Measurements from ENCODE around the gene BARD1. TPM values are rescaled to one million over a fixed set of nuclear protein-coding genes. Genes with fewer than 3 reads are reported as not detected.
A peak's percentile ranks its signal among the peaks of the same experiment; 100 is the strongest.

The BARD1 gene
- total RNA-seq, 1 donor, result 33.1 TPM

- no peak overlapping the region for H3K4me3 ChIP-seq (ENCODE audit: low read depth, low read length)
- DNase-seq (ENCODE audit: low read depth), result no peak
- TF ChIP-seq CTCF (IDR thresholded peaks at IDR 0.05; ENCODE audit: insufficient read depth, low read length), result no peak
Measured at GRCh38 chr2:214716811-214717560, 92.5 kb downstream of the BARD1 start.

- no peak for DNase-seq (ENCODE audit: low read depth)
- TF ChIP-seq CTCF (IDR thresholded peaks at IDR 0.05; ENCODE audit: insufficient read depth, low read length), result no peak
- H3K4me3 ChIP-seq (ENCODE audit: low read depth, low read length), result no peak overlapping the region
Measured at GRCh38 chr2:214715025-214715424, 94.5 kb downstream of the BARD1 start.

- no peak overlapping the region for H3K4me3 ChIP-seq (ENCODE audit: low read depth, low read length)
- TF ChIP-seq CTCF (IDR thresholded peaks at IDR 0.05; ENCODE audit: insufficient read depth, low read length), result no peak
- no peak for DNase-seq (ENCODE audit: low read depth)
Measured at GRCh38 chr2:214713080-214713830, 96.2 kb downstream of the BARD1 start.

GRCh38 chr2:214710729-214711128 lies 98.8 kb downstream of the BARD1 start:
- no peak for TF ChIP-seq CTCF (IDR thresholded peaks at IDR 0.05; ENCODE audit: insufficient read depth, low read length)

GRCh38 chr2:214706986-214707385 lies 102.5 kb downstream of the BARD1 start:
- peak; percentile 55 for DNase-seq (ENCODE audit: low read depth)
- no peak overlapping the region for H3K4me3 ChIP-seq (ENCODE audit: low read depth, low read length)
- no peak for TF ChIP-seq CTCF (IDR thresholded peaks at IDR 0.05; ENCODE audit: insufficient read depth, low read length)

More at GRCh38 chr2:214710729-214711128, 98.8 kb downstream of the BARD1 start:
- no peak for DNase-seq (ENCODE audit: low read depth)
- no peak overlapping the region for H3K4me3 ChIP-seq (ENCODE audit: low read depth, low read length)

- DNase-seq (ENCODE audit: low read depth), result no peak
- no peak overlapping the region for H3K4me3 ChIP-seq (ENCODE audit: low read depth, low read length)
- no peak for TF ChIP-seq CTCF (IDR thresholded peaks at IDR 0.05; ENCODE audit: insufficient read depth, low read length)
Measured at GRCh38 chr2:214699236-214699635, 110.2 kb downstream of the BARD1 start.
